ENCODE results near the gene TRDMT1.
"Not testable (repeated sequence)": the region's sequence is repeated elsewhere in the genome, so short reads cannot be mapped to it uniquely, and the experiment has no call there.

Gene TRDMT1

DNA sequence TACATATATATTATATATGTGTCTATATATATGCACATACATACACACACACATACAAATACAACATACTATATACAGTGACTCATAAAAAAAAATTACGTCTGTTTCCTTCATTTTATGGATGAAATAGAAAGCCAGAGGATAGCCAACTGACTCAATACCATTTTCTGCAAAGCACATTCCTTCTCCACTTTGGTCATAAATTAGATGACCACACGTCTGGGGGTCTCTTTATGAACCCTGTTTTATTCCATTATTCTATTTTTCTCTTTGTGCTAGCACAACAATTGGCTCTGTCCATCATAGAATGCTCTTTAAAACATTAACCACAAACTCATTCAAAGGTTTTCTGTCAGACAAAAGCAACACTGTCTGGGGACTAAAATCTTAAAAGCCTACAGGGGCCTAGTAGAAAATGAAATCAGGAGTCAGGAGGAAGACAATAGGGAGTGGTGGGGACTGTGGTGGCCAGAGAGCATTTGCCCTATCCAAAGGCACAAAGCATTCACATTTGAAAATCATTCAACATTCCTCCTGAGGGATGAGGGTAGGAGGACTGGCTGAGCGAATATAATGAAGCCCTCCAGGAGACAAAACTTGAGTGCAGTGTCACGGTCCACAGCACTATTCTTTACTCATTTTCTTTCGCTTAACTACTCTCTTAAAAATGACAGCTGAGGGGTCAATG is 76.1 kb downstream of the TRDMT1 start:
- DNase-seq, result no peak

DNA sequence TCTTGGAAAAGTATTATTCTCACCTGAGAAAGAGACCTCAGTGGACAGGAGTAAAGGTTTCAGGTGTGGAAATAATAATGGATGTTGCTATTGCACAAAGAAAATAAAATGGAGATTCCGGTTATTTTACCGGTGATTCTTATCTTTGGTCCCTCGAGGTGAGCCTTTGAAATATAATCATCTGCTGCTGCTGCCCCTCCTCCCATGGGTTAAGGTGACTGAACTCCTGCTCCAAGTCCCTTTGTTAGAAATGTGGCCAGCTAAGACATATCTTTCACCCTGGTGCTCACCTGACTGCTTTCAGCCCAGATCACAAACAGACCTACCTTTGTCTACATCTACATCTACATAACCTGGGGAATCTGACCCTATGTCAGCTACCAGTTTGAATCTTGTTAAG is 77.5 kb downstream of the TRDMT1 start:
- DNase-seq, result no peak

DNA sequence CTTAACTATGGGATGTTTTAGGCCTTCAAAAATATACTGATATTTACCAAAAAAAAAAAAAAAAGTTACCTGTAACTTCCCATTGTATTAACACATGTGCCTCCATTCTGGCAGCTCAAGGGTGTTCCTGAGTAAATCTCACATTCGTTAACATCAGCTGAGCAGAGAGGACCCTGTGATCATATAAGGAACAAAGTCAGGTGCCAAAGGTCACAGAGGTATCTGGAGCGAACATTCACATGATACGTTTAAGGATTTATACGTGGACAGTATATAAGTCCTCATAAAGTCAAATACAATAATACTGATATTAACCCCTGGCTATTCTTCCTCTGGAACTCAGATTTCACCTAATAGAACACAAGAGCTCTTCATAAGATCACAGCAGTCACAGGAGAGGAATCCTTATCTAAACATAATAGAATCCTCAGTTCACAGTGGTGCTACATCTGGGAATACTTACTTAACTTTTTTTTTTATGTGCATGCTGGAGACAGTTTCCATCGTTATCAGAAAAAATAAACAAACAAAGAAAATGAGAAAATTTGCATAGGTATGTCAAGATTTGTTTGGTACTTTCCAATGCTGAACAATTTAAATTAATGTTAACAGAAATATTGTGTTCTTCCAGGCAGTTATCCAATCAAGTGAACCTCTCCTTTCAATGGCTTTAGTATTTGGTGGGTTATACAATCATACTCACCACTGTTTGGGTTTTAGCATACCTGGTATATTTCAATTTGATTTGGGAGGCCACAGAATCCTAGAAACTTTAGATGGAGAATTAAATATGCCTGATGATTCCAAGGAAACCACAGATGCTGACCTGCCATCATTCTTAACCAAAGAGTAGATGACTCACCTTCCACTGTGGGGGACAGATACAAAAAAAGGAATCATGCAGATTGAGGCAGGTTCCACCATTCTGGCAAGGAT is 78.5 kb downstream of the TRDMT1 start:
- DNase-seq, result no peak

DNA sequence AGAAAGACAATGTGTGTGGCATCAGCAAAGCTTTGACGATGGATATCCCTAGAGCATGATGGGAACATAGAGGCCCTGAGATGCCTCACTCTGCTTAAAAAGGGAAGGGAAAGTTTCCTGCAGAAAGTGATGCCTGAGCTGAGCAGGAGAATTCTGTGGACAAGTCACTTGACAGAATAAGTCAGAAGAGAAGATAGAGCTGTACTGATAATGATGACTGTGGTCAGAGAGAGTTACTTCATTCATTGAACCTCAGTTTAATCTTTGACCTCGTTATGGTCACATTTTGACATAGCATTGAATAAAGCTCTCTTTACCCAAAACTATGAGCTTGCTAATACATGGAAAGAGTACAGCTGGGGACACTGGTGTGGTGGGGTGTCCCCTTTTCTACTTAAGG is 79.4 kb downstream of the TRDMT1 start:
- no peak for DNase-seq

DNA sequence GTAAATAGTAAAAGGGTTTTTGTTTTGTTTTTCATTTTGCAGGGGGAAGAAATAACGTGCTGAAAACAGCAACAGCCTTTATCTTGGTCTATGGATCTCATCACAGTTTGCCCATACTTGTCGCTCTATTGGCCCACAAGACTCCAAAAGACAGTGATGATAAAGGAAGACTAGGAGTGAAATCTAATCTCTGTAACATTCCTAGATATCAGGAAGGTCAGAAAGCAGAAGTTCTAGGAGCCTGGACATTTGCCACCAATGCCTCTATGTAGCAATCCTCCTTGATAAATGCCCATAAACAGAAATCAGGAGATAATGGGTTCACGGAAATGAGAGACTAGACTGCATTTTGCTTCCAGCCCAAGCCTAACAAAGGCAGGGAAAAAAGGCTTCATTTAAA is 80.8 kb downstream of the TRDMT1 start:
- DNase-seq, result no peak

DNA sequence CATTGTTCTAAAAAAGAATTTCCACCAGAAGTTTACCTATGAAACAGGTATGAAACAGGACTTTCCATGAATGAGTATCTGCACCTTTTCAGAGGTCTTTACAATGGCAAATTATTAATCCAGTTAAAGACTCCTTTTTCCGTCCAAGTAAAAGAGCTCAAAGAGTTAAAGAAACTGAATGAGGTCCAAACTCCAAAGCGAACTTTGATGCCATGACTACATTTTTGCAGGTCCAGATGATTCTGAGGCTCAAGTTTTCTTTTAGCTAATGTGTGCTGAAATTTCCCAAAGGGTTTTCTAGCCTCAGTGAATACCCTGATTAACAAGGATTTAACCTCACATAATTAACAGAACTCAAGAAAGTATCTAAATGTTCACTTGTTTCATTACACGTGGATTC is 81.6 kb downstream of the TRDMT1 start:
- no peak for DNase-seq

DNA sequence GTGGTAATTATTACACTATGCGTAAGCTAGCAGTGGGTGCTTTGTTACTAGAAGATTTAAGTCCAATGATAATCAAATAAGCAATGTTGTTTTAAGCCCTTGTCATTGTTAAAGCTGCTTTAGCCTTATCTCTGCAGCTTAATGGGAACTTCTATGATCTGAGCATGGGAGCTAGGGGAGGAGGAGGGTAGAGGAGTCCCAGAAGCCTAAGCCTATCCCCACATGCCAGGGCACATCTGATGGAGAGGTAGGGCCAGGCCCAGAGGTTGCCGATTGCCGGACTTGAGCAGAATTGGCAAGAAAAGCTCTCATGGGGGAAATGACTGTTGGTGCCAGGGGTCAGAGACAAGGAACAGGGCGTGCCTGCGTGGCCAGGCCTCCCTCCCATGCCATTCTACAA is 85.3 kb downstream of the TRDMT1 start:
- DNase-seq, result no peak

DNA sequence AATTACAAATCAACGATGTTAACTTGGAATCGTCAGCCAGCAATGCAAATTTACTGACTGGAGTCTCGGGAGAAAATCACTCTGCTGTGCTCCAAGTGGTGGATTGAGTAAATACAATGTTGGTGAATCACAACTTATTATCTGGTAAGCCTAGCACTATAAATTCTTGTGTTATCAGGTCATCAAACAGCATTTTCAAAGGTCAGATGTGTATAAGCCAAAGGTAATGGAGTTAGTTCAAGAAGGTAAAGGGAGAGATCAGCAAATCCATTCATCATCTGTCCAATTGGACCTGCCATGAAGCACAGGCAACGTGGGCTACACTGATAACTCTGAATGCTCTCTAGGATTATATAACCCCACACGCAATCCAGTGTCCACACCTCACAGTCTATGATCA is 85.8 kb downstream of the TRDMT1 start:
- no peak for DNase-seq

DNA sequence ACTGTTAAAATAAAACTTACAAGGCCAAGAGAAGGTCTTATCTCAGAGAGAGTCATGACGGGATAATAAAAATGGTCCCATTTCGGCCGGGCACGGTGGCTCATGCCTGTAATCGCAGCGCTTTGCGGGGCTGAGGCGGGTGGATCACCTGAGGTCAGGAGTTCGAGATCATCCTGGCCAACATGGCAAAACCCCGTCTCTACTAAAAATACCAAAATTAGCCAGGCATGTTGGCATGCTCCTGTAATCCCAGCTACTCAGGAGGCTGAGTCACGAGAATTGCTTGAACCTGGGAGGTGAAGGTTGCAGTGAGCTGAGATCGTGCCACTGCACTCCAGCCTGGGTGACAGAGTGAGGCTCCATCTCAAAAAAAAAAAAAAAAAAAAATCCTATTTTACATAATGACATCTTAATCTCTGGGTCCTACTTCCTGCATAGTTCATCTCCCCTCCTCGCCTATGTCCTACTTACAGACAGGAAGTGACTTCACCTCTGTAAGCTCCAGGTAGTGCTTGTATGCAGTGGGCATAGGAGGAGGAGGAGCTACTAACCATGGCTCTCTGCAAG is 86.5 kb downstream of the TRDMT1 start:
- DNase-seq, result not testable (repeated sequence)

DNA sequence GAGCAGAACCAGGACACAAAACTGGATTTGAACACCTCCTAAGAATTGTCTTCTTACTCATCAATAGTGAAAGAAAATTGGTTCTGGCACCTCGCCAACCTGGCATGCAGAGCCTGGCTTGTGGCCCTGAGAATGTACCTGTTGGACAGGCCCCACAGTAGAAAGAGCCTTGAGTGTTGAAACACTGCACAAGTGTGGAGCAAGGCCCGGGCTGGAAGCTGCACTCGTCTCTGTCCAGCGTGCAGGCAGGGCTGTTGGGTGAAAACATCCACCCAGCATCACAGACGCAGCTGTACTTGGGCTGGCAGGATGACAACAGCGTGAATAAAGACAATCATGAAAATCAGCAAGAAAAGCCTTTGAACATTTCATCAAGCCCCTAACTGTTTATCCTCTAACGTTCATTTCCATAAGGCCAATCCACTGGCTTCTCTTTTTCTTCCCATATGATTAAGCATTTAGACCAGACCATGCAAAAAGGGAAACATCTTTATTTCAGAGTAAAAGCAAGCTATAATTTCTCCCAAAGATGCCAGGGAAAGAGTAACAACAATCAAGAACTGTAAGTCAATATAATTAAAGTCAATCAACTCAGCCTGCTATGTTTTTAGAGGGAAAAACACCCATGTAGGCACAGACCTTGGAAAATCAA is 87.5 kb downstream of the TRDMT1 start:
- DNase-seq, result no peak

DNA sequence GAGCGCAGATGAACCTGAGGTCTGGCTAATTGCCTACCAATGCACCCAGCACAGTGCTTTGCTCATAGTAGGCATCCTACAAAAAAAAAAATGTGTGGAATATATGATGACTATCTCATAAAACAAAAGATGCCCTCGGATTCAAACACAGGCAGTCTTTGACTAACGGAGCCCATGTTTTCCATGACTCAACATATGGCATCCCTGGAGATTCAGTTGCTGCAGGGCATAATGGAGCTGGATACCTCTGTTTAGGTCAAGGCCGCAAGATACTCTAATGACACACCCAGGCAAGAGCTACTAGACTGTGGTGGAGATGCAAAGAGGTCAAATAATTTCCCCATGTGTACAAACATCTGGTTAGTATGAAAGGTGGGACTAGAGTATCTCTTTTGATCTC is 88.1 kb downstream of the TRDMT1 start:
- DNase-seq, result no peak

DNA sequence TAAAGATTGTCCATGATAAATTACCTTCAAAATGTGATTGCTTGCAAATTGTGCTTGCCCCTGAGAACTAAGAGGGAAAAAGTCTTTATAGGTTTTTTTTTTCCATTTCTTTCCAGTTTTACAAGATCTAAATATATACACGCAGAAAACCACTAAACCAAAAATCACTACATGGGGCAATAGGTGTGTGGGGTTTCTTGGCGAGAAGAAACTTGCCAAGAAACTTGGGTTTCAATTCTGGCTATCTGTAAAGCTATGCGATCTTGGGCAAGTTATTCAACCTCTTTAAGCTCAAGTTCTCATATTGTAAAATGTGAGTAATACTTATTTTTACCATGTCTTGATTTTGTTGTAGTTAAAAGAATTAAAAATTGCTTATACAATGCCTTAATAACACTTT is 88.9 kb downstream of the TRDMT1 start:
- DNase-seq, result no peak

DNA sequence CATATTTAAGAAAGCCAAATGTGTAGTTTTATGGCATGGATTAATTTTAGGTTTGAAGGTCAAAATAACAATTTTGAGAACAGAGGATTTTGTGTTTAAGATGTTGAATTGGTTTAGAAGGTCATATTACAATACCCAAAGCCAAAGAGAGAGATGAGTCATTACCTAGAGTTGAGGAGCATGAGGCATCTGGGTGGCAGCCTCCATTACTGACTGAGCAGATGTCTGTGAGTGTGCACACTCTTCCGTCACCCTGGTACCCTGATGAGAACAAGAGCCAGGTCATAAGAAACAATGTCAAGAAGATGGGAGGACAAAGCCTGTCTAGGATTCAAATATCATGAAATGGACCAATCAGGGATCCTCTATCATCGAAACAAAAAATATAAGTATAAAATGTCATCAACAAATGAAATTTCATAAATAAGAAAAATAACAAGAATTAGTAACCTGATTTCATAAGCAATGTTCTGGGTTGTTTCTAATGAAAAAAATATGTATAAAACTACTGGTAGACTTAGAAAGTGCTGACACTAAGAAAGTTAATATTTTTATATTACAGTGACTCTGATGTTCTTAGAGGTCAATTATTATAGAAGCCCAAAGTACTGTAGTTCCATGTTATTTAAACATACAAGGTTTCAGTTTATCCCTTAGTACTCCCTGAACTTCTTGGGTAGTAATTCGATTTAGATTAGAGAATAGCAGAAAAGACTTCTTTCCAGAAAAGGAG is 91.8 kb downstream of the TRDMT1 start:
- no peak for DNase-seq

DNA sequence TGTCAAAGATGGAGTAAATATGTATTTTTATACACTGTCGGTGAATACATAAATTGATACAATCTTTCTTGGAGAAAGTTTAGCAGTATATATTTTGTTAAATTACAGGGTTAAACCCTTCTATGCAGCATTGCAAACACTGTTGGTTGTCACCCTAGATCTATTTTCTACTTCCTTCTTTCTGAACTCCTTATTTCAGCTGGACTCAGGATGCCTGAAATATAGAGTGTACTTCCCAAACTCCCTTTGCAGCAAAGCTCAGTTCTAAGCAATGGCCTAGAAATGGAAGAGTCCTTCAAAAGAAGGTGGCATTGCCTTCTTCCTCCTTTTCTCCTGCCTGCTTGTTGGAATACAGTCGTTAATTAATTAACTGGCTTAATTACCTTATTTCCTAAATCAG is 92.4 kb downstream of the TRDMT1 start:
- no peak for DNase-seq

DNA sequence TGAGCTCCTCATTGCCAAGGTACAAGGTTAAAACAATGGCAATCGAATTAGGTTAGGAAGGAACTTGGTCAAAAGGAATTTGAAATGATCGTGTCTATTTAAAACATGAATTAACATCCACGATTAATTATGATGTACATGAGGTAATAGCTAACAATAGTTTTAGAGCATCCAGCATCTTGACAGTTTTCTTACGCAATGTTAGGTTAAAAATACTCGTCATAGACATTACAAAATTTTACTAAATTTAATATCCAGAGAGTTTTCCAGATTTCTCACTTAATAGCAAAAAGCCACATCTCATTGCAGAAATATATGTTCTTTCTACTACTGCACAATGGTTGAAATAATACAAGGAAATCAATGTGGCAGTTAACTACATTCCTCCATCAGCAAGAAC is 94.5 kb downstream of the TRDMT1 start:
- DNase-seq, result no peak

DNA sequence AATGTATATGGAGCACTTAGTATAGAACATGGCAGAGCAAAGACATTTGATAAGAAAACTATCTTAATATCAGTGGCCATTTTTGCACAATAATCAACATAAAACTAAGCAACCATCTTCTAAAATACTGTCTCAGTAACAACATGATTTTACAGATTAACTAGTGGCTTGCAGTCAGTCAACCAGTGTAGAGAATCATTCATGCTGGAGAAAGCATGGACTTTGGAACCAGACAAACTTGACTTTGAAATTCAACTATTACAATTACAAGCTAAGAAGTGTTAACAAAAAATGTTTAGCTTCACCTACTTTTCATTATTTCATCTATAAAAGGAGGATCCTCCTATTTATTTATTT is 99.6 kb downstream of the TRDMT1 start:
- no peak for DNase-seq

DNA sequence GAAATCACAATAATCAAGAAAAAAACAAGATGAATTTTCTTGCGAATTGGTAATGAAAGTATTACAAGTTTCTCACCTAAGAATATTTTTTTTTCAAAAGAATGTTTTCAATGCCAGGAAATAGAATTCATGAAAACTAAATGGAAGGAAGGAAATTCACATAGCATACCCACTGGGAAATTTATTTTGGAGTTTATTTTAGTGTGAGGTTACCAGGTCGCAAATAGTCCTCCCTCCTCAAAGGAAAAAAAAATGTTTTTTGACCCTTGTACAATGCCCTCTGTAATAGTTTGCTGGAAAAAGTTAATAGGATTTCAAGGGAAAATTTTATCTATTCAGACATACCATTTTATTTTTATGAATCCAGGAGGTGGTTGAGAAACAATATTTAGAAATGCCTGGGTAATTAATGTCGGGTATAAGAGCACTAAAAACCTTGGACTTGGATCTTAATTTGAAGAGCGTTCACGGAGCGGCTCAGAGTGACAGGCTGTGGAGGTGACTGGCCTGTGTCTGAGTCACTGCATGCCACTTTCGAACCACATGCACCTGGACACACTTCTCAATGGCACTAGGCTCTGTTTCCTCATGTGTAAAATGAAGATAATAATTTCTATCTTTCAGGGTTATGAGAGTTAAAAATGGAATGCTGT is 100.1 kb downstream of the TRDMT1 start:
- no peak for DNase-seq

DNA sequence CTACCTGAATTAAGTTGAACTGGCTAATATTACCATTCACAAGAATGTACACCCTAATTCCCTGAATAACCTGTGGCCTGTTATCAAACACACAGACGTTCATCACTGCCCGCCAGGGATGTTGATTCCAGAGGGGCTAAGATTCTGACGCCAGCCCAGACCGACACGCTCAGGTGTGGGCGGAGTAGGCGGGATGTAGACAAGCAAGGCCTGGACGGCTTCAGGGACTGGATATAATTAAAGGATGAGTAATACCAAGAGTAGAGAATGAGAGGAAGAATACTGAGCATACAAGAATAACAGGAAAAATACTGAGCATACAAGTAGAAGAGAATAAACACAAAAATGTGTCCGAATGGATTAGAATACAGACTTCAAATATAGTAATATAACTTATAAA is 100.9 kb downstream of the TRDMT1 start:
- no peak for DNase-seq

DNA sequence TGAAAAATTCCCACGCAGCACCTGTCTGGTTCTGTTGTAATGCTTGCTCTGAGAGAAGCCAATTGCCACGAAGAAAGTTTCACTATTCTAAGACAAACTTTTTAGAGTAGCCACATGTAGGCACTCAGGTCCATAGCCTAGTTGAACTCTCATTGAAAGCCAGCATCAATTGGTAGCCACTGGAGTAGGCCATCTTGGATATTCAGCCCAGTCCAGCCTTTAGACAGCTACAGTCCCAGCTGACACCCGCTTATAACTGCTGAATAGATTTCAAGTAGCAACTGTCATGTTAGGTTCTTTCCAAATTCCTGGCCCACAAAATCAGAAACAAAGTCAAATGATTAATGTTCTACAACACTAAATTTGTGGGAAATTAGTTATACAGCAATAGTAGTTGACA is 103.5 kb downstream of the TRDMT1 start:
- DNase-seq, result no peak

All from NCI-H2227 treated with DMSO at 0.1 percent for 48 hours (cell line).